Cerebellar cortex (tissue), 1 donor: ENCODE measurements around the gene POP5.
A peak's percentile ranks its signal among the peaks of the same experiment; 100 is the strongest.

Experiments used
- DNase-seq: peaks from one replicate; pipeline ENCODE4 v3.0.0-alpha.2; 2015; ENCODE audit warnings: low spot score

Gene POP5

GRCh38 chr12:120588948-120589930 is 8.0 kb upstream of the POP5 start:
- DNase-seq = no peak

- no peak for DNase-seq
These were observed 7.2 kb upstream of the POP5 start for GRCh38 chr12:120588371-120588770.

GRCh38 chr12:120586860-120587259 is 5.7 kb upstream of the POP5 start:
- no peak for DNase-seq

- DNase-seq = peak; percentile 56
These were observed 5.0 kb upstream of the POP5 start for GRCh38 chr12:120586206-120586605.

GRCh38 chr12:120584343-120585149 is 3.3 kb upstream of the POP5 start:
- no peak for DNase-seq

- DNase-seq = peak; percentile 81
These were observed 2.4 kb upstream of the POP5 start for GRCh38 chr12:120583478-120584030.

- DNase-seq = no peak
These were observed 796 bp upstream of the POP5 start for GRCh38 chr12:120581998-120582397.

GRCh38 chr12:120579179-120579578 is 2.0 kb downstream of the POP5 start:
- DNase-seq = no peak

GRCh38 chr12:120574106-120574505 is 7.1 kb downstream of the POP5 start:
- DNase-seq = no peak

- DNase-seq = no peak
These were observed 7.6 kb downstream of the POP5 start for GRCh38 chr12:120573560-120573959.

GRCh38 chr12:120571299-120571698 is 9.9 kb downstream of the POP5 start:
- no peak for DNase-seq

GRCh38 chr12:120563495-120563894 is 17.7 kb downstream of the POP5 start:
- no peak for DNase-seq

- no peak for DNase-seq
These were observed 18.3 kb downstream of the POP5 start for GRCh38 chr12:120562906-120563305.

- no peak for DNase-seq
These were observed 23.6 kb downstream of the POP5 start for GRCh38 chr12:120557589-120557988.

- DNase-seq = no peak
These were observed 26.5 kb downstream of the POP5 start for GRCh38 chr12:120554678-120555077.

GRCh38 chr12:120546050-120546386 is 35.2 kb downstream of the POP5 start:
- no peak for DNase-seq

- no peak for DNase-seq
These were observed 36.5 kb downstream of the POP5 start for GRCh38 chr12:120544691-120545090.

- DNase-seq = no peak
These were observed 39.0 kb downstream of the POP5 start for GRCh38 chr12:120542166-120542565.

GRCh38 chr12:120540445-120540844 is 40.8 kb downstream of the POP5 start:
- no peak for DNase-seq

GRCh38 chr12:120539303-120539702 is 41.9 kb downstream of the POP5 start:
- DNase-seq = no peak

GRCh38 chr12:120538281-120539156 is 42.7 kb downstream of the POP5 start:
- no peak for DNase-seq

- DNase-seq = no peak
These were observed 43.4 kb downstream of the POP5 start for GRCh38 chr12:120537856-120538220.
